Kidney tubule cell (primary cell): ENCODE data around the gene ZNF862.

Experiments
- DNase-seq: peaks from one replicate; pipeline ENCODE4 v3.0.0-alpha.2; 2018; ENCODE audit warnings: low spot score

ZNF862 gene

DNA sequence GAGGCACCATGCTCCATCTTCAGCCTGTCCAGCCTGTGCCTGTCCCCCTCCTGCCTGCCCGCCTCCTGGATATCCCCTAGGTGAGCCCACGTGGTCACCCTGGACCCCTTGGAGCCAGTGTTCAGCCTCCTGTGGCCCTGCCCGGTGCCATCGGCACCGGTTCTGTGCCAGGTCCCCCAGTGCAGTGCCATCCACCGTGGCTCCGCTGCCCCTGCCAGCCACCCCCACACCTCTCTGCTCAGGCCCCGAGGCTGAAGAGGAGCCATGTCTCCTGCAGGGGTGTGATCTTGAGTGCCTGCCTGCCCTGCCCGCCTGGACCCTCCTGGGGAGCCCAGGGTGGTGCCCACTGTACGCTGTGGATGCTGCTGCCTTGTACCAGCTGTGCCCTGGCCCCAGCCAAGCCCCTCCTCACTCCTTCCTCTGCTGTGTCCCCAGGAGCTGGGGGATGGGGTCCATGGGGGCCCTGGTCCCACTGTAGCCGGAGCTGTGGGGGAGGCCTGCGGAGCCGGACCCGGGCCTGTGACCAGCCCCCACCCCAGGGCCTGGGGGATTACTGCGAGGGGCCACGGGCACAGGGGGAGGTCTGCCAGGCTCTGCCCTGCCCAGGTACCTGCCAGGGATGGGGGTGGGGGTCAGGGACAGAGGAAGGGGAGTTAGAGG lies 26.2 kb upstream of the ZNF862 start:
- DNase-seq: no peak

DNA sequence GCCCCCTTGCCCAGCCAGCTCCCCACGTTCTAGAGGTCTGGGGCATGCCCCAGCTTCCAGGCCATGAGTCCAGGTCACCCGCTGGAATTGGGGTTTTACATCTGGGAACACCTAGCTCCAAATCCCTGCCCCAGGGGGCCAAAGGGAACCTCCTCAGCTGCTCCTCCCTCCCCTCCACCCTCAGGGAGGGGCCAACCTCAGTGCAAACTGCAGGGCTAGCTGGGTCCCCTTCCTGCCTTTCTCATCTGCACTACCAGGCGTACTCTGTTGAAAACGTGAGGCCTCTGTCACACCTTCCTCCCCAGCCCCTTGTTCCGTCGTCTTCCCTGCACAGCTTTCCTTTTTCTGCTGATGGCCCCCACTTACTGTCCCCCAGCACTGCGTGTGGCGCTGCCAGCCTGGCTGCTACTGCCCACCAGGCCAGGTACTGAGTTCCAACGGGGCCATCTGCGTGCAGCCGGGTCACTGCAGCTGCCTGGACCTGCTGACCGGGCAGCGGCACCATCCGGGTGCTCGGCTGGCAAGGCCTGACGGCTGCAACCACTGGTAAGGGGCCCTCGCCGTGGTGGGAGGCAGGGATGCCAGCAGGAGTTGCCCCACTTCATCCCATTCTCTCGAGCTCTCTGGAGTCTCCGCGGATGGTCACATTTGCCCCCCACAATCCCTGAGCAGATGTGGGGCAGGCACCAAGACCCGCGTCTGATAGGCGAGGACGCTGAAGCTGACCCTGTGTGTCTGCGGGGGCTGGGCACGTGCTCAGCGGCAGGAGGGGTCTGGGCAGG lies 24.7 kb upstream of the ZNF862 start:
- DNase-seq: no peak

DNA sequence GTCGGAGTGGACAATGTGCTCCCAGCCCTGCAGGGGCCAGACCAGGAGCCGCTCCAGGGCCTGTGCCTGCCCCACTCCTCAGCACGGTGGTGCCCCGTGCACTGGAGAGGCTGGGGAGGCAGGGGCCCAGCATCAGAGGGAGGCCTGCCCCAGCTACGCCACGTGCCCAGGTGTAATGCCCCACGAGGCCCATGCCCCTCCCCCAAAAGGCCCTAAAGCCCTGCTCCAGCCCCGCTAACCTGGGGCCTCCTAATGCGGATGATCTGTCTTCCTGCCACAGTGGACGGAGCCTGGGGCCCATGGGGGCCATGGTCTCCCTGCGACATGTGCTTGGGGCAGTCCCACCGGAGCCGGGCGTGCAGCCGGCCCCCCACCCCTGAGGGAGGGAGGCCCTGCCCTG lies 23.7 kb upstream of the ZNF862 start:
- no peak for DNase-seq

DNA sequence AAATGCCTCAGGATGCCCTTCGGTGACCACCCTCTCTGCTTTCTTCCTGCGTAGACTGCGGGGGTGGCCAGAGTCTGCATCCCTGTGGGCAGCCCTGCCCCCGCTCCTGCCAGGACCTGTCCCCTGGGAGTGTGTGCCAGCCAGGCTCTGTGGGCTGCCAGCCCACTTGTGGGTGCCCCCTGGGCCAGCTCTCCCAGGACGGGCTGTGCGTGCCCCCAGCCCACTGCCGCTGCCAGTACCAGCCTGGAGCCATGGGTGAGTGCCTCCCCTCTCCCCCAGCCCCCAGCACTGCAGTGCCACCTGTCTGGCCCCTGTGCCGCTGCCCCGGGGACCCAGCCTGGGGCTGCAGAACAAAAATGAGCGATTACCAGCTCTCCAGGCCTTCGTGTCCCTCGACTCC lies 23.1 kb upstream of the ZNF862 start:
- no peak for DNase-seq

DNA sequence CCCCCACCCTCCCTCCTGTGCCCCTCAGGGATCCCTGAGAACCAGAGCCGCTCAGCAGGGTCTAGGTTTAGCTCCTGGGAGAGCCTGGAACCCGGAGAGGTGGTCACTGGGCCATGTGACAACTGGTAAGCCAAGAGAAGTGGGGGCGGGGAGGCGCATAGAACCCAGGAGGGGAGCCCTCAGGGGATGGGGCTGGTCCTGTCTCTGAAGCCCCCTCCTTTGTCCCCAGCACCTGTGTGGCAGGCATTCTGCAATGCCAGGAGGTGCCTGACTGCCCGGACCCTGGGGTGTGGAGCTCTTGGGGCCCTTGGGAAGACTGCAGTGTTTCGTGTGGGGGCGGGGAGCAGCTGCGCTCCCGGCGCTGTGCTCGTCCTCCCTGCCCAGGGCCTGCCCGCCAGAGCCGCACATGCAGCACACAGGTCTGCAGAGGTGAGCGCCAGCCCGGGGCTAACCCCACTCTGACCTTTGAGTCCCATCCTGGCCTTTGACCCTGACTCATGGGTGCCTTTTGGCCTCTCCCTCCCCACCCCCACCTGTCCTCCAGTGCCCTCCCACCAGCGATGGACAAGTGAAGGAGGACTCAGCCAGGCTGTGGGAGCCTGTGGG lies 22.4 kb upstream of the ZNF862 start:
- no peak for DNase-seq

DNA sequence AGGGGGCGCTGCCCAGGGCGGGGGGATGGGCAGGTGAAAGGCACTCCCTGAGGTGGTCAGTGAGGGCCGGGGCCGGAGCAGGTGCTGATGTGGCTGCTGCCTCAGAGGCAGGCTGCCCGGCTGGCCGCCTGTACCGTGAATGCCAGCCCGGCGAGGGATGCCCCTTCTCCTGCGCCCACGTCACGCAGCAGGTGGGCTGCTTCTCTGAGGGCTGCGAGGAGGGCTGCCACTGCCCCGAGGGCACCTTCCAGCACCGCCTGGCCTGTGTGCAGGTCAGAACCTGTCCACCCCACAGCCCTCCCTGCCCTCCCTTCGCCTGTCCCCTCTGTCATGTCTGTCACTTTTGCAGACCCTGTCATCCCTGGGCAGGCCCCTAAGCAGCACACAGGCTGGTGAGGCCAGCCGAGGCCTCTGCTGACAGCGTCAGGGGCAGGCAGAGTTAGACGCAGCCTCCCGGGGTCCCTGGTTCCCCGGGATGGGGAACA lies 21.9 kb upstream of the ZNF862 start:
- DNase-seq: no peak

DNA sequence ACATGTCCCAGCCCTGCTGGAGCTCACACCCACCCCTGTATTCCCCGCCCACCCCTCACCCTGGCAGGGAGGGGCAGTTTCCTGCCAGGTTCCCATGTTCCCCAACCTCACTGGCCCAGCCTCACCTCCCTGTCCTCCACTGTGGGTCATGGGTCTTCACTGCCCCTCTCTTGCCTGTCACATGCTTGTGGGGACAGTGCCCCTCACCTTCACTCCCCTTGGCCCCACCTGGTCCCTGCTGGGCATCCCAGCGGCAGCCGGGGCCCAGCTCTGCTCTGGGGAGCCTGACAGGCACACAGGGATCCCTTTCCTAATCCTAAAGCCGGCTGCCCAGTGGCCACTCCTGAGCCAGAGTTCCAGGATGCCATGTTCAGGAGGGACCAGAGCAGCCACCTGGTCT lies 21.4 kb upstream of the ZNF862 start:
- no peak for DNase-seq

DNA sequence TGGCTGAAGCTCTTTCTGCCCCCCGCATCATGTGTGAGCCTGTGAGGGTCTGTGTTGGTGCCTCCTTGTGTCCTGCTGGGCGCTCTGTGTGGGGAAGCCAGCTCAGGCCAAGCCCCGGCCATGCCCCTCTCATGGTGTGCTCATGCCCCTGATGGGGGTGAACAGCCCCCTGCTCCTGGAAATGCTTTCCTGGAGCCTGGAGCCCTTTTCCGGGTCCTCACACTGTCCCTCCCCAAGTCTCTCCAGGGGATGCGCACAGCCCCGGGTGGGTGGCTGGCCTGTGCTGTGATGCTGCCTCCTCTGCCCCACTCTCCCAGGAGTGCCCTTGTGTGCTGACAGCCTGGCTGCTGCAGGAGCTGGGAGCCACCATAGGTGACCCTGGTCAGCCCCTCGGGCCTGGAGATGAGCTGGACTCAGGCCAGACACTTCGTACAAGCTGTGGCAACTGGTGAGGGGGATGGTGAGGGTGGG lies 20.8 kb upstream of the ZNF862 start:
- no peak for DNase-seq

DNA sequence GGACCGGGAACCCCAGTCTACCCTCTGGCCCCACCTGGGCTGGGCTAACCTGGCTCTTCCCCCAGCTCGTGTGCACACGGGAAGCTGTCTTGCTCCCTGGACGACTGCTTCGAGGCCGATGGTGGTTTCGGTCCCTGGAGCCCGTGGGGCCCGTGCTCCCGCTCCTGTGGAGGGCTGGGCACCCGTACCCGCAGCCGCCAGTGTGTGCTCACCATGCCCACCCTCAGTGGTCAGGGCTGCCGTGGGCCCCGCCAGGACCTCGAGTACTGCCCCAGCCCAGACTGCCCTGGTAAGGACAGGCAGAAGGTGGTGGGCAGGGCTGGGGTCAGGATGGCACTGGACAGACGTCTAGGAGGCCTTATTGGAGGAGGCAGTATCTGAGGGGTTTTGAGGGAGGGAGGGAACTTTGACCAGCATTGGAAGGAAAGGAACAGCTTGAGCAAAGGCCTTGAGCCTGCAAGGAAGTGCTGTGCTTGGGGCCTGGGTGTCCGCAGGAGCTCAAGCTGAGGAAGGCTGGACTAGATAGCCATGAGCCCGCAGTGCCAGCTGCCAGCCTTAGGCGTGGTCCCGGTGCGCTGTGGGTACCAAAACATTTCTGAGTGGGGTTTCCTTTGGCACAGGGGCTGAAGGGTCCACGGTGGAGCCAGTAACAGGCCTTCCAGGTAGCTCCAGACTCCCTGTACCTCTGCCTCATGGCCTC lies 20.2 kb upstream of the ZNF862 start:
- no peak for DNase-seq

DNA sequence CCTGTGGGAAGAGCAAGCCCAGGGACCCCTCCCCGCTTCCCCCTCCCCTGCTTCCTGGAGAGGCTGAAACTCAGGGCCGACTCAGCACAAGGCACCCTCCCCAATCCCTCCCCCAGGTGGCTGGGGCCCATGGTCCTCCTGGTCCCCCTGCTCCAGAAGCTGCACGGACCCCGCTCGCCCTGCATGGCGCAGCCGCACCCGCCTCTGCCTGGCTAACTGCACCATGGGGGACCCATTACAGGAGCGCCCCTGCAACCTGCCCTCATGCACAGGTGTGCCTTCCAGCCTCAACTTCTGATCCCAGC lies 19.7 kb upstream of the ZNF862 start:
- DNase-seq: no peak

DNA sequence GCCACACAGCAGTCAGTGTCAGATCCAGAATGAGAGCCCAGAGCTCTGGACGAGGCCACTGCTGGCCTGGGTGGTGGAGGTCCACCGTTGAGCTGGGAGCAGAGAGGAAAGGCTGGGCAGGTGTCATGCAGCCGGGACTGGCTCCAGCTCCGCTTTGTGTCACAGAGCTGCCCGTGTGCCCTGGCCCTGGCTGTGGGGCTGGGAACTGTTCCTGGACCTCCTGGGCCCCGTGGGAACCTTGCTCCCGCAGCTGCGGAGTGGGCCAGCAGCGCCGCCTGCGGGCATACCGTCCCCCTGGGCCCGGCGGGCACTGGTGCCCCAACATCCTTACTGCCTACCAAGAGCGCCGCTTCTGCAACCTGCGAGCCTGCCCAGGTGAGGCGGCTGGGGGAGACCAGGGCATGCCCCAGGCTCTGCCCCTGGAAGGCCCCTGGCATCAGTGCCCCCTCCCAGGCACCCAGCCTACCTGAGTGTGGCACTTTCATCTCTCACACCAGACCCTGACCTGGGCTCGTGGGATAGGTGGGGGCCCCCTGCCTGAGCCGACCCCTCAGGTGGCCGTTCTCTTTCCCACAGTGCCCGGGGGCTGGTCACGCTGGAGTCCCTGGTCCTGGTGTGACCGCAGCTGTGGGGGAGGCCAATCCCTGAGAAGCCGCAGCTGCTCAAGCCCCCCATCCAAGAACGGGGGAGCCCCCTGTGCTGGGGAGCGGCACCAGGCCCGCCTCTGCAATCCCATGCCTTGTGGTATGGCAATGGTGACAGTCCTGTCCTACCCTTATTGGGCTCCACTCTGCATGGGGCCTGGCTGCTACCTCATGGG lies 18.8 kb upstream of the ZNF862 start:
- DNase-seq: no peak

DNA sequence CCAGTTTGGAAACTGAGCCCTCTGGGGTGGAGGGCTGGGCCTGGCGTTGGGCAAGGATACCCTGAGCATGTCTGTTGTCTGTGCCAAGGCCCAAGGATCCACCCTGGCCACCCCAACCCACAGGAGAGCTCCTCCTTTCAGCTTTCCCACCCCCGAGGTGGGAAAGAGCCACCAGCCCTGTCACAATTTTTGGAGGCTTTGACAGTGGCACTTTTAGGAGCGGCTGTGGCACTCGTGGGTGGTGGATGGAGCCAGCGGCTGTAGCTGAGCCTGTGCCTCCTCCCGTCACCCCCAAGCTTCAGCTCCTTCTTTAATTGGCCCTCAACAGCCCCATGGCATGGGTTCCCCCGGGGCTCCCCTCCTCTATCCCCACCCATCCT lies 18.2 kb upstream of the ZNF862 start:
- no peak for DNase-seq

DNA sequence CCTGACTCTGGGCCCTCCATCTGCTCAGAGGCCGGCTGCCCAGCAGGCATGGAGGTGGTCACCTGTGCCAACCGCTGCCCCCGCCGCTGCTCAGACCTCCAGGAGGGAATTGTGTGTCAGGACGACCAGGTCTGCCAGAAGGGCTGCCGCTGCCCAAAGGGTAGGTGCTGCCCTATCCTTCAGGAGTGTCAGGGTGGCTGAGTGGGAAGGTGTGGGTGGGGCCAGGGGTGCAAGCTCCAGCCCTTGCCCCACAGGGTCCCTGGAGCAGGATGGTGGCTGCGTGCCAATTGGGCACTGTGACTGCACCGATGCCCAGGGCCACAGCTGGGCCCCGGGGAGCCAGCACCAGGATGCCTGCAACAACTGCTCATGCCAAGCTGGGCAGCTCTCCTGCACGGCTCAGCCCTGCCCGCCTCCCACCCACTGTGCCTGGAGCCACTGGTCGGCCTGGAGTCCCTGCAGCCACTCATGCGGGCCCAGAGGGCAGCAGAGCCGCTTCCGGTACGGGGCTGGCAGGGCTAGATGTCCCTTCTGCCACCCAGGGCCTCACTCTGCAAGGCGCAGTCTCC lies 17.5 kb upstream of the ZNF862 start:
- DNase-seq: no peak

DNA sequence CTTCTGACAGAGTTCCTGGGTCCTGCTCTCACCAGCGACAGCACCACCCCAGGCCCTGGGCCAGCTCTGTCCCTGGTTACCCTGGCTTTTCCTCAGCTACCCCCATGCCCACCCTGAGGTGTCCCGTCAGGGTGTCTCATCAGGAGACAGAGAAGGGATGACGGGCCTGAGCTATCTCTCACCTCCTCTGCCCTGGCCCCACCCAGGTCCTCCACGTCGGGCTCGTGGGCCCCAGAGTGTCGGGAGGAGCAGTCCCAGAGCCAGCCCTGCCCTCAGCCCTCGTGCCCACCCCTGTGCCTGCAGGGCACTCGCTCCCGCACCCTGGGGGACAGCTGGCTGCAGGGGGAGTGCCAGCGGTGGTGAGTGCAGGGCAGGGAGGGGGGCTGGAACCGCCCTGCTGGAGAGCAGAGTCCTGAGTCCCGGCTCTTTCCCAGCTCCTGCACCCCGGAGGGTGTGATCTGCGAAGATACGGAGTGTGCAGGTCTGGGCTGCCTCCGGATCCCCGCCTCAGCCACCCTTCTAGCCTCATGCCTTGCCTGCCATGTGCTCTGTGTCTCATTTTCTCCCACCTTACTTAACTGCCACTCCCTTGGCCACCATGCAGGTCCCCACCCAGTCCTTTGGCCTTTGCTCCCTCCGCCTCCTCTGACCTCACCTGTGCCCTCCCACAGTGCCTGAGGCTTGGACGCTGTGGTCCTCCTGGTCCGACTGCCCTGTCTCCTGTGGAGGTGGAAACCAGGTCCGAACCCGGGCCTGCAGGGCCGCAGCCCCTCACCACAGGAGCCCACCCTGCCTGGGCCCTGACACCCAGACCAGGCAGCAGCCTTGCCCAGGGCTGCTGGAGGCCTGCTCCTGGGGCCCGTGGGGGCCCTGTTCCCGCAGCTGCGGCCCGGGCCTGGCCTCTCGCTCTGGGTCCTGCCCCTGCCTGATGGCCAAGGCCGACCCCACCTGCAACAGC lies 16.7 kb upstream of the ZNF862 start:
- DNase-seq: no peak

DNA sequence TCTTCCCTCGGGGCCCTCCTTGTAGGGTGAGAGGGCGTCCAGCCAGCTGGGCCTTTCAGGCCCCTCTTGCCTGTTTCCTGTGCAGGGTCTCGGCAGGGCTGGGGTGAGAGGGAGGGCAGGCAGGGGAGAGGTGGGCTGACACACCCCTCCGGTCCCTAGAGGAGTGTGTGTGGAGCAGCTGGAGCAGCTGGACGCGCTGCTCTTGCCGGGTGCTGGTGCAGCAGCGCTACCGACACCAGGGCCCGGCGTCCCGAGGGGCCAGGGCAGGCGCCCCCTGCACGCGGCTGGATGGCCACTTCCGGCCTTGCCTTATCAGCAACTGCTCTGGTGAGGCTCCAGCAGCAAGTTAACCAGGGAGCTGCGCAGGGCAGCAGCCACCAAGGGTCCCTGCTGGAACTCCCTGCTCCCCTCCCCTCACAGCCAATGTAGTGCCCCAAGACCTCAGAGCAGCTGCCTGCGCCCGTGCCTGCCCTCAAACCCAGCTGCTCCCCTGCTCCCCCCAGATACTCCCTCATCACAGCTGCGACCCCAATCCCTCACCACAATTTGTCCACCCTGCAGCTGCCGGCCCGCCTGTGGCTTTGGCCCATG lies 15.7 kb upstream of the ZNF862 start:
- DNase-seq: no peak

DNA sequence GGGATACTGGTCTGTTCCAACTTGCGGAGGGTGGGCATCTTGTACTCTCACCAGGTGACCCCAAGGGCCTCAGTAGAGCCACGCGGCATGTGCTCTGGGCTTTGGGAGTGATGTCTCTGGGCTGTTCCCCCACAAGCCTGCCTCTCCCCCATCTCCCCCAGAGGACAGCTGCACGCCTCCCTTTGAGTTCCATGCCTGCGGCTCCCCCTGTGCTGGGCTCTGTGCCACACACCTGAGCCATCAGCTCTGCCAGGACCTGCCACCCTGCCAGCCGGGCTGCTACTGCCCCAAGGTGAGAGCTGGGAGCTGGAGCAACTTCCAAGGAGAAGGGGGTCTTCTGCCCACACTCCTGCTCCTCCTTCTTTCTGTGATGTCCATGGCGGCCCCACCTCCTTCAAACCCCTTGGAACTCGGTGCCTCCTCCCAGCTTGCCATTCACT lies 15.0 kb upstream of the ZNF862 start:
- DNase-seq: no peak

DNA sequence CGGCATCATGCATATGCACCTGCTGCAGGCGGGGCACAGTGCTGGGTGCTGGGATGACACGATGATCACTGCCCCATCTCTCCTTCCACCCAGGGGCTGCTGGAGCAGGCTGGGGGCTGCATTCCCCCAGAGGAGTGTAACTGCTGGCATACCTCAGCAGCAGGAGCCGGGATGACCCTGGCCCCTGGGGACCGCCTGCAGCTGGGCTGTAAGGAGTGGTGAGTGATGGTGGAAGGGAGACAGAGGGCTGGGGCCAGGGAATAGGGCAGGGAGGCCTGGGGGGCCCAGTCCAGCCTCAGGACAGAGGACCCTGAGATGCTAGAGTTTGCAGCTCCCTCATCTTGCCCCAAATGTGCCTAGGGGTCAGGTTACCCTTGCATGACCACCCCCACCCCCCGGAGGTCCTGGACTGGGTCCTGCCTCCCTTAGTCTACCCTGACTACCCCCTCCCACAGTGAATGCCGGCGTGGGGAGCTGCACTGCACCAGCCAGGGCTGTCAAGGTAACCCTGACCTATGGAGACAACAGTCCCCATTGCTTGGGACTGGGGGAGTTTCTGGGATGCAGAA lies 14.5 kb upstream of the ZNF862 start:
- no peak for DNase-seq

DNA sequence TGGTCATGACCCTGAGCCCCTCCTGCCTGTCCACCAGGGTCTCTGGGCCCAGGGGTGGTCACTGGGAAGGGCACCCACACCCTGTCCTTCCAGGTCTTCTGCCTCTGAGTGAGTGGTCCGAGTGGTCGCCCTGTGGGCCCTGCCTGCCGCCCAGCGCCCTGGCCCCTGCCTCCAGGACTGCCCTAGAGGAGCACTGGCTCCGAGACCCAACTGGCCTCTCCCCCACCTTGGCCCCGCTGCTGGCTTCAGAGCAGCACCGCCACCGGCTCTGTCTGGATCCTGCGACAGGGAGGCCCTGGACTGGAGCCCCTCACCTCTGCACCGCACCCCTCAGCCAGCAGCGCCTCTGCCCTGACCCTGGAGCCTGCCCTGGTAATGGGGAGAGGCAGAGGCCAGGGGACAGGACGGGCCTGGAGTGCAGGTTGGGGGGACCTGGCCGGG lies 13.9 kb upstream of the ZNF862 start:
- no peak for DNase-seq

DNA sequence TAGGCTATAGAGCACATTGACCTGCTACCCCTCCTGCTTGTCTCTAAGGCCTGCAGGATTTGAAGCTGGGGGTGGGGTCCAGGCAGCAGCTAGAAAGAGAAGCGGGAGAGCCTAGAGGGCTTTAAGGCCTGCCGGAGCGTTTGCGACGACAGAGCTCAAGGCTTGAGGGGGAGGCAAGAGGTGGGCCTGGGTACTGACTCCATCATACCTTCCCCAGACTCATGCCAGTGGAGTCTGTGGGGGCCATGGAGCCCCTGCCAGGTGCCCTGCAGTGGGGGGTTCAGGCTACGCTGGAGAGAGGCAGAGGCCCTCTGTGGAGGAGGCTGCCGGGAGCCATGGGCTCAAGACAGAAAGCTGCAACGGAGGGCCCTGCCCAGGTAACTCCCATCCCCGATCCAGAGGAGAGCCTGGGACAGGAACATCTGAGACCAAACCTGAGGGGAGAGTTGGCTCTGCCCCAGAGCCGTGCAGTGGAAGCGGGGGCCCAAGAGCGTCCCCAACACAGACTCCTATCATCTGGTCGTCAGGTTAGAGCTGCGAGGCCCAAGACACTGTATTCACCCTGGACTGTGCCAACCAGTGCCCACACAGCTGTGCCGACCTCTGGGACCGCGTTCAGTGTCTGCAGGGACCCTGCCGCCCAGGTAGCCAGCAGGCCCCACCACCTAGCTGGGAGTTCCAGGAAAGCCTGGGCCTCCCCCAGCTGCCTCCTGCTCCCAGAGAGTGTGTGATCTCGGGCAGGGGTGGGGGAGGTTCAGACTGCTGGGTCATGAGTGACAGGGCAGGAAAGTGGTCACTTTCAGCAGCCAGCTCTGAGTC lies 13.2 kb upstream of the ZNF862 start:
- no peak for DNase-seq
